ENCODE data around the gene GLIS1.

GRCh38 chr1:53601031-53601745 lies 137.8 kb downstream of the GLIS1 start:
- TF ChIP-seq ZNF384 (IDR thresholded peaks at IDR 0.05) = no peak
- no peak for TF ChIP-seq TARDBP (IDR thresholded peaks at IDR 0.05)
- no peak for TF ChIP-seq FOXK2 (IDR thresholded peaks at IDR 0.05)
- no peak for TF ChIP-seq HDGF (IDR thresholded peaks at IDR 0.05; ENCODE audit: borderline replicate concordance)
